Neural progenitor cell (in vitro differentiated cells): ENCODE measurements around the gene TRANK1. TPM values are rescaled to one million over a fixed set of nuclear protein-coding genes. Genes with fewer than 3 reads are reported as not detected.

Experiments used
- DNase-seq: peaks from one replicate; pipeline ENCODE4 v3.0.0-alpha.2; 2016; ENCODE audit warnings: low spot score
- H2AFZ ChIP-seq: fragments of 200-600 bp; sonication (generic); replicated peaks from 2 replicates; pipeline ENCODE4 v1.6.1; 2016; ENCODE audit warnings: antibody characterized with exemption
- H3F3A ChIP-seq: fragments of 200-600 bp; sonication (generic); 2 replicates; pipeline ENCODE4 v1.6.1; 2016; ENCODE audit warnings: antibody characterized with exemption, low read depth
- H3K27ac ChIP-seq: fragments of 200-600 bp; sonication (generic); 2 replicates; pipeline ENCODE4 v1.5.1; 2016; ENCODE audit warnings: mild to moderate bottlenecking
- H3K27me3 ChIP-seq: fragments of 200-600 bp; sonication (generic); 2 replicates; pipeline ENCODE4 v1.6.1; 2016; ENCODE audit warnings: mild to moderate bottlenecking, moderate library complexity
- H3K36me3 ChIP-seq: fragments of 200-600 bp; sonication (generic); 2 replicates; pipeline ENCODE4 v1.5.1; 2016
- H3K4me1 ChIP-seq: fragments of 200-600 bp; sonication (generic); 2 replicates; pipeline ENCODE4 v1.6.1; 2016; ENCODE audit warnings: mixed run types
- H3K4me2 ChIP-seq: fragments of 200-600 bp; sonication (generic); 2 replicates; pipeline ENCODE4 v1.6.1; 2016
- H3K4me3 ChIP-seq: fragments of 200-600 bp; sonication (generic); 2 replicates; pipeline ENCODE4 v1.5.1; 2016
- H3K79me2 ChIP-seq: fragments of 200-600 bp; sonication (generic); 2 replicates; pipeline ENCODE4 v1.6.1; 2016; ENCODE audit warnings: low read depth
- H3K9ac ChIP-seq: fragments of 200-600 bp; sonication (generic); 2 replicates; pipeline ENCODE4 v1.6.1; 2016
- H3K9me3 ChIP-seq: fragments of 200-600 bp; sonication (generic); 2 replicates; pipeline ENCODE4 v1.5.1; 2016; ENCODE audit warnings: low read depth
- H4K20me1 ChIP-seq: fragments of 200-600 bp; sonication (generic); 2 replicates; pipeline ENCODE4 v1.6.1; 2016; ENCODE audit warnings: low read depth
- H3K27ac Mint-ChIP-seq: 3 replicates; pipeline ENCODE4 v1.8.0; 2021; ENCODE audit warnings: mixed read lengths
- H3K27me3 Mint-ChIP-seq: 2 replicates; pipeline ENCODE4 v1.8.0; 2022; ENCODE audit warnings: low read depth, mild to moderate bottlenecking, inconsistent platforms, moderate library complexity, mixed read lengths; ENCODE audit not compliant: insufficient read depth
- H3K36me3 Mint-ChIP-seq: 3 replicates; pipeline ENCODE4 v1.8.0; 2021; ENCODE audit warnings: mixed read lengths
- H3K4me1 Mint-ChIP-seq: 3 replicates; pipeline ENCODE4 v1.8.0; 2021; ENCODE audit warnings: mixed read lengths
- H3K4me3 Mint-ChIP-seq: 3 replicates; pipeline ENCODE4 v1.8.0; 2021; ENCODE audit warnings: mild to moderate bottlenecking, moderate library complexity, mixed read lengths
- H3K9me3 Mint-ChIP-seq: 3 replicates; pipeline ENCODE4 v1.8.0; 2020; ENCODE audit warnings: mixed read lengths
- EZH2 ChIP-seq: fragments of 200-600 bp; sonication (generic); IDR thresholded peaks from 2 replicates; pipeline ENCODE4 v1.6.1; 2017; ENCODE audit warnings: antibody characterized with exemption, mild to moderate bottlenecking, moderate library complexity
- EZH2phosphoT487 ChIP-seq: fragments of 200-600 bp; sonication (generic); IDR thresholded peaks from 2 replicates; pipeline ENCODE4 v1.6.1; 2017; ENCODE audit warnings: antibody characterized with exemption
- total RNA-seq: library from RNA; depleted of rRNA; stranded (reverse); fragments of >200 nt; gene quantifications from 2 replicates; pipeline ENCODE4 v1.2.3, GENCODE V29; 2015; ENCODE audit warnings: low replicate concordance
- TF ChIP-seq, protein P1 (sequence below): fragments of 200-600 bp; sonication (generic); IDR thresholded peaks from 2 replicates; pipeline ENCODE4 v1.5.1; 2017; ENCODE audit warnings: antibody characterized with exemption, mild to moderate bottlenecking

Gene TRANK1
- total RNA-seq, 1 donor from 2014 or later: 10.5 TPM

DNA sequence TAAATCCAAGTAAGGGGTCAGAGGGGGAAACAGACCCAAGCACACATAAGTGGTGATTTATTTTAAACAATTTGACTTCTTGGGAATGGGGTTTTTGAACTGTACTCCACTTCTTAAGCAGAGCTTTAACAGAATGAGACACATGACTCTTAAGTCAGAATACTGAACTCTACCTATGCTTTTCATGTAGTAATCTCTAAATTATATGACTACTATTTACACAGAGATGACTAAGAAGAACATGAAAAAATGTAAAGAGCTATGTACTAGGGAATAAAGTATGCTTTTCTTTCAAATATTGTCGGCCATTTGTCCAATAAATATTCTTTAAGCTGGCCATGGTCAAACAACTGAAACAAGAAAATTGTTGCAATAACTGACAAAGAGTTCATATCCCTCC lies 35.2 kb downstream of the TRANK1 start:
- Histone ChIP-seq H2AFZ (no peak overlapping the region), H4K20me1 (no peaks in the 10 kb centered on the region), H3F3A (no peaks in the 10 kb centered on the region), H3K9me3 (no peaks in the 10 kb centered on the region), H3K27ac (no peak overlapping the region), H3K27me3 (no peaks in the 10 kb centered on the region), H3K9ac (no peak overlapping the region), H3K79me2 (no peaks in the 10 kb centered on the region), H3K4me2 (no peak overlapping the region), H3K4me3 (no peak overlapping the region), H3K4me1 (no peaks in the 10 kb centered on the region), H3K36me3 (no peaks in the 10 kb centered on the region)
- DNase-seq: no peak
- no peaks in the 10 kb centered on the region for H3K36me3 Mint-ChIP-seq
- no peaks in the 10 kb centered on the region for H3K4me1 Mint-ChIP-seq
- H3K27me3 Mint-ChIP-seq: peaks cover 2% of the 10 kb centered on the region
- H3K4me3 Mint-ChIP-seq: no peak overlapping the region
- no peaks in the 10 kb centered on the region for H3K9me3 Mint-ChIP-seq
- TF ChIP-seq EZH2phosphoT487 (no peak), EZH2 (no peak)
- TF ChIP-seq, protein P1, sequence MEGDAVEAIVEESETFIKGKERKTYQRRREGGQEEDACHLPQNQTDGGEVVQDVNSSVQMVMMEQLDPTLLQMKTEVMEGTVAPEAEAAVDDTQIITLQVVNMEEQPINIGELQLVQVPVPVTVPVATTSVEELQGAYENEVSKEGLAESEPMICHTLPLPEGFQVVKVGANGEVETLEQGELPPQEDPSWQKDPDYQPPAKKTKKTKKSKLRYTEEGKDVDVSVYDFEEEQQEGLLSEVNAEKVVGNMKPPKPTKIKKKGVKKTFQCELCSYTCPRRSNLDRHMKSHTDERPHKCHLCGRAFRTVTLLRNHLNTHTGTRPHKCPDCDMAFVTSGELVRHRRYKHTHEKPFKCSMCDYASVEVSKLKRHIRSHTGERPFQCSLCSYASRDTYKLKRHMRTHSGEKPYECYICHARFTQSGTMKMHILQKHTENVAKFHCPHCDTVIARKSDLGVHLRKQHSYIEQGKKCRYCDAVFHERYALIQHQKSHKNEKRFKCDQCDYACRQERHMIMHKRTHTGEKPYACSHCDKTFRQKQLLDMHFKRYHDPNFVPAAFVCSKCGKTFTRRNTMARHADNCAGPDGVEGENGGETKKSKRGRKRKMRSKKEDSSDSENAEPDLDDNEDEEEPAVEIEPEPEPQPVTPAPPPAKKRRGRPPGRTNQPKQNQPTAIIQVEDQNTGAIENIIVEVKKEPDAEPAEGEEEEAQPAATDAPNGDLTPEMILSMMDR: no peak
- H3K27ac Mint-ChIP-seq: no peak overlapping the region

DNA sequence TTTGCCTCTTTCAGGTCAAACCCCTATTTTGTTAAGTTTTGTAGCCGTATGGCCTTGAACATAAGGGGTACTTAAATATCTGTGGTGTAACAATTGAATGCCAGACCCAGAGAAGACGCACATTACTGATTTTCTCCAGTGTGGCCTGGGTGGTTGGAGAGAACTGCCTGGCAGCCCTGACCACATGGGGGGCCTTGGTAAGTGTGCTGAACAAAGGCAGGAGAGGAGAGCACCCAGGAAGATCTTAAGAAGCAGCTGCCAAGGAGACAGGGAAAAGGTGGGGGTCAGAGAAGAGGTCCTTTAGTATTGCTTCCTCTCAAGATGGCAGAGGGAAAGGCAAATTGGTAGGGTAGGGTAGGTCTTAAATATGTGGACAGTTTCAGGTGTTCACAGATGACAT lies 35.7 kb downstream of the TRANK1 start:
- no peaks in the 10 kb centered on the region for H3K9me3 Mint-ChIP-seq
- H3K9ac ChIP-seq: no peak overlapping the region
- no peaks in the 10 kb centered on the region for H3K4me1 Mint-ChIP-seq
- H3K27ac ChIP-seq: no peak overlapping the region
- no peaks in the 10 kb centered on the region for H4K20me1 ChIP-seq
- no peak for DNase-seq
- H3K4me2 ChIP-seq: no peak overlapping the region
- H3K79me2 ChIP-seq: no peaks in the 10 kb centered on the region
- H3K4me3 ChIP-seq: no peak overlapping the region
- H3K9me3 ChIP-seq: no peaks in the 10 kb centered on the region
- no peaks in the 10 kb centered on the region for H3F3A ChIP-seq
- no peaks in the 10 kb centered on the region for H3K36me3 Mint-ChIP-seq
- H2AFZ ChIP-seq: no peak overlapping the region
- TF ChIP-seq, protein P1: no peak
- TF ChIP-seq EZH2phosphoT487 (no peak), EZH2 (no peak)
- no peaks in the 10 kb centered on the region for H3K27me3 ChIP-seq
- no peak overlapping the region for H3K4me3 Mint-ChIP-seq
- no peaks in the 10 kb centered on the region for H3K36me3 ChIP-seq
- H3K4me1 ChIP-seq: no peaks in the 10 kb centered on the region
- H3K27ac Mint-ChIP-seq: no peak overlapping the region
- peaks cover 2% of the 10 kb centered on the region for H3K27me3 Mint-ChIP-seq

DNA sequence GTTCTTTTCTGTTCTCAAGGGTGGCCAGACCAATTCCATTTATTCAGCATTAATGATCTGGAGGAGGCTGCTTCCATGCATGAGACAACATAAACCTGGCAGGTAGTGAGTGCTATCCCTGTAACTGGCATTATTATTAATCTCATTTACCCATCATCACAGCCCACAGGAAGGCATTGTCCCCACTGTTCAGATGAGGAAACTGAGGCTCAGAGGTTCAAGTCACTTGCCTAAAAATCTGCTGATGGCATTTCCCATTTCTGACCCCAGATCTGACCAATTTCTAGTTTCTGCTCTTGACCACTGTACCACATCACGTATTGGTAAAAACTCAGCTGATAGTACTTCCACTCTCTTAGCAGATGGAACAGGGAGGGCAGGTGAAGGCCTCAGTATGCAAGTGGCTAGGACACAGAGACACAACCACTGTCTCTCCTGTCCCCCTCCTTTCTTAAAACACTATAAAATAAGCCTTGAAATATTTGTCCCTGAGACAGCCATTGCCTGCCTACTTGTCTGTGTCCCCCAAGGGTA lies 36.1 kb downstream of the TRANK1 start:
- no peak overlapping the region for H3K27ac Mint-ChIP-seq
- Histone ChIP-seq H4K20me1 (no peaks in the 10 kb centered on the region), H3K4me2 (no peak overlapping the region), H2AFZ (no peak overlapping the region), H3K79me2 (no peaks in the 10 kb centered on the region), H3K36me3 (no peaks in the 10 kb centered on the region), H3K4me1 (no peaks in the 10 kb centered on the region), H3F3A (no peaks in the 10 kb centered on the region), H3K9me3 (no peaks in the 10 kb centered on the region), H3K9ac (no peak overlapping the region), H3K4me3 (no peak overlapping the region), H3K27me3 (no peaks in the 10 kb centered on the region), H3K27ac (no peak overlapping the region)
- H3K4me1 Mint-ChIP-seq: no peaks in the 10 kb centered on the region
- no peak for DNase-seq
- no peak overlapping the region for H3K4me3 Mint-ChIP-seq
- no peaks in the 10 kb centered on the region for H3K36me3 Mint-ChIP-seq
- no peak for TF ChIP-seq EZH2phosphoT487
- peaks cover 2% of the 10 kb centered on the region for H3K27me3 Mint-ChIP-seq
- H3K9me3 Mint-ChIP-seq: no peaks in the 10 kb centered on the region

DNA sequence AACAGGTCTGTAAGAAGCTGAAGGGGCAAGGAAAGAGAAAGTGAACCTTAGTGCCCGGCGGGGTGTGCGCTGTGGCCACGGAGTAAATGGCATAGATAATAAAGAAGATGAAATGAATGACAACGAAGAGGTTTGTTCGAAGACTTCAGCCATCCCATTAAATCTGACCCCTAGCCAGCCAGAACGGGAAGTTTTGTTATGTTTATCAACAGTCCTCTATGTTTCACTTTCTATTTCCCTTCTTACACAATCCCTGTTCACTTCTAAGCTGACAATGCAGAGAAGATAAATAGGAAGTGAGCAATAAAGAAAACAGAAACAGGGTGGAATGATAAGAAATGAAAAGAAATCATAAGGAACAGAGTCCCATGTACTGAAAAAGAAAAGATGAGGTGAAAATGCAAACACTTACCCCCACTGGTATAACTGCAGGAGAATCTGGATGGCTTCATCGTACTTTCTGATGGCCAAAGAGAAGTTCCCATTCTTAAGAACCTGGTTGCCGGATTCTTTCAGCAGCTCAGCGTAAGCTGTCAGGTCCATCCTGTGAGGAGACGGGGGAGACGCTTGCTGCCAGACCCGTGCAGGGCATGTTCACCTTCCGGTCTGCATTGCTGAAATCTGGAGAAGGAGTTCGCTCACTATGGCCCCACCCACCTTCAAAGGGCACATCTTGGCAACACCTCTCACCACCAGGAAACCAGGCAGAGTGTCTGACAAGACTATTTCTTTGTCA lies 36.8 kb downstream of the TRANK1 start:
- Histone ChIP-seq H3K4me2 (no peak overlapping the region), H3K79me2 (no peaks in the 10 kb centered on the region), H3K36me3 (no peaks in the 10 kb centered on the region), H3K27me3 (no peaks in the 10 kb centered on the region), H3K9me3 (no peaks in the 10 kb centered on the region), H3K9ac (no peak overlapping the region), H3F3A (no peaks in the 10 kb centered on the region), H4K20me1 (no peaks in the 10 kb centered on the region), H3K27ac (no peak overlapping the region), H3K4me3 (no peak overlapping the region), H2AFZ (no peak overlapping the region), H3K4me1 (no peaks in the 10 kb centered on the region)
- Mint-ChIP-seq H3K4me3 (no peak overlapping the region), H3K36me3 (no peaks in the 10 kb centered on the region), H3K4me1 (no peaks in the 10 kb centered on the region), H3K9me3 (no peaks in the 10 kb centered on the region), H3K27ac (no peak overlapping the region), H3K27me3 (peaks cover 2% of the 10 kb centered on the region)
- TF ChIP-seq EZH2phosphoT487 (no peak), EZH2 (no peak)
- TF ChIP-seq, protein P1: no peak
- no peak for DNase-seq
